ENCODE results near the gene KCNQ1. TPM values are rescaled to one million over a fixed set of nuclear protein-coding genes. Genes with fewer than 3 reads are reported as not detected.

KCNQ1 gene
- total RNA-seq, 1 experiment from 2014 or later: 10.7 TPM

DNA sequence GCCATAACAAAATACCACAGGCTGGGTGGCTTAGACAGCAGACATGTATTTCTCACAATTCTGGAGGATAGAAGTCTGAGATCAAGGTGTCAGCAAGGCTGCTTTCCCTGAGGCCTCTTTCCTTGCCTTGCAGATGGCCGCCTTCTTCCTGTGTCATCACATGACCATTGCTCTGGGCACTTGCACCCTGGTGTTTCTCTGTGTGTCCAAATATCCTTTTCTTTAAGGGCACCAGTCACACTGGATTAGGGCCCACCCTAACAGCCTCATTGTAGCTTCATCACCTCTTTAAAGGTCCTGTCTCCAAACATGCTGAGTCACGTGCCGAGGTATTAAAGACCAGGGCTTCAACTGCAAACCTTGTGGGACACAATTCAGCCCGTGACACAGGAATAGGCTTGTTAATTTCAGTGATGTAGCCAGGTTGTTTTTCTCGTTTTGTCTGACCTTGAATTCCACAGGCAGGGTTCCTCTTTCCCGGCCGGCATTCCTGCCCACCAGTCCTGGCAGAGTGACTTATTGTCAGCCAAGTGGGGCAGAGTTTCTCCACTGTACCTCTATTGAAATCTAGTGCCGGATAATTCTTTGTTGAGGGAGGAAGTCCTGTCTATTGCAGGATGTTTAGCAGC, 154.9 kb downstream of the KCNQ1 start:
- Histone ChIP-seq H3K36me3 (ENCODE audit: control insufficient read depth in 1 of 2, insufficient read depth in 2 of 2, low read length in 2 of 2) (no peaks in the 10 kb centered on the region), H3K27ac (ENCODE audit: low read depth, low read length) (no peak overlapping the region), H3K4me1 (ENCODE audit: control insufficient read depth in 1 of 2, insufficient read depth in 2 of 2, low read length in 2 of 2) (no peaks in the 10 kb centered on the region), H3K9me2 (ENCODE audit: insufficient read depth) (no peaks in the 10 kb centered on the region), H3K27me3 (ENCODE audit: insufficient read depth, low read length) (no peaks in the 10 kb centered on the region), H3K4me2 (ENCODE audit: low read length) (no peak overlapping the region), H2AFZ (ENCODE audit: low read depth, low read length, poor library complexity, severe bottlenecking) (no peak overlapping the region), H3K4me3 (replicated peaks in 1 of 2; ENCODE audit: low read depth in 1 of 2, low read length in 2 of 2) (no peak overlapping the region), H3K79me2 (ENCODE audit: insufficient read depth, low read length) (no peaks in the 10 kb centered on the region), H3K9ac (ENCODE audit: low read length) (no peak overlapping the region), H3K9me3 (ENCODE audit: control insufficient read depth in 1 of 2, insufficient read depth in 1 of 2, low read depth in 1 of 2, low read length in 2 of 2) (peaks cover 0 to 8% of the 10 kb centered on the region in 2 experiments; a peak in 2 of 4 replicates), H4K20me1 (ENCODE audit: insufficient read depth) (no peaks in the 10 kb centered on the region)
- BruUV-seq (replicated peaks): no TSS peak
- DNase-seq (ENCODE audit: low read depth, low spot score) (no peak), ATAC-seq (no peak)
- intact Hi-C loops (cut with micrococcal nuclease): no loop called here
- POLR2A ChIA-PET: no interaction called here
- CTCF ChIA-PET: no interaction called here
- TF ChIP-seq, protein P1, sequence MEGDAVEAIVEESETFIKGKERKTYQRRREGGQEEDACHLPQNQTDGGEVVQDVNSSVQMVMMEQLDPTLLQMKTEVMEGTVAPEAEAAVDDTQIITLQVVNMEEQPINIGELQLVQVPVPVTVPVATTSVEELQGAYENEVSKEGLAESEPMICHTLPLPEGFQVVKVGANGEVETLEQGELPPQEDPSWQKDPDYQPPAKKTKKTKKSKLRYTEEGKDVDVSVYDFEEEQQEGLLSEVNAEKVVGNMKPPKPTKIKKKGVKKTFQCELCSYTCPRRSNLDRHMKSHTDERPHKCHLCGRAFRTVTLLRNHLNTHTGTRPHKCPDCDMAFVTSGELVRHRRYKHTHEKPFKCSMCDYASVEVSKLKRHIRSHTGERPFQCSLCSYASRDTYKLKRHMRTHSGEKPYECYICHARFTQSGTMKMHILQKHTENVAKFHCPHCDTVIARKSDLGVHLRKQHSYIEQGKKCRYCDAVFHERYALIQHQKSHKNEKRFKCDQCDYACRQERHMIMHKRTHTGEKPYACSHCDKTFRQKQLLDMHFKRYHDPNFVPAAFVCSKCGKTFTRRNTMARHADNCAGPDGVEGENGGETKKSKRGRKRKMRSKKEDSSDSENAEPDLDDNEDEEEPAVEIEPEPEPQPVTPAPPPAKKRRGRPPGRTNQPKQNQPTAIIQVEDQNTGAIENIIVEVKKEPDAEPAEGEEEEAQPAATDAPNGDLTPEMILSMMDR (IDR thresholded peaks at IDR 0.05 in 2 of 3, conservative IDR thresholded peaks at IDR 0.05 in 1 of 3; ENCODE audit: borderline replicate concordance in 1 of 3, insufficient read depth in 1 of 3, low read depth in 2 of 3, low read length in 2 of 3): no peak
- no peak for TF ChIP-seq ZFX (IDR thresholded peaks at IDR 0.05)
- TF ChIP-seq YY1 (IDR thresholded peaks at IDR 0.05; ENCODE audit: extremely low read depth, insufficient replicate concordance, low read depth, low read length): no peak
- TF ChIP-seq ELF1 (IDR thresholded peaks at IDR 0.05; ENCODE audit: borderline replicate concordance, low read depth): no peak
- no peak for TF ChIP-seq POLR2A (IDR thresholded peaks at IDR 0.05; ENCODE audit: borderline replicate concordance, extremely low read depth, insufficient read depth, insufficient read length)
- no peak for TF ChIP-seq SRF (IDR thresholded peaks at IDR 0.05; ENCODE audit: low read depth)
- no peak for TF ChIP-seq FOSL1 (IDR thresholded peaks at IDR 0.05; ENCODE audit: low read depth)
- TF ChIP-seq EGR1 (IDR thresholded peaks at IDR 0.05; ENCODE audit: low read depth): no peak
- TF ChIP-seq JUND (IDR thresholded peaks at IDR 0.05): no peak
- TF ChIP-seq, protein P2, sequence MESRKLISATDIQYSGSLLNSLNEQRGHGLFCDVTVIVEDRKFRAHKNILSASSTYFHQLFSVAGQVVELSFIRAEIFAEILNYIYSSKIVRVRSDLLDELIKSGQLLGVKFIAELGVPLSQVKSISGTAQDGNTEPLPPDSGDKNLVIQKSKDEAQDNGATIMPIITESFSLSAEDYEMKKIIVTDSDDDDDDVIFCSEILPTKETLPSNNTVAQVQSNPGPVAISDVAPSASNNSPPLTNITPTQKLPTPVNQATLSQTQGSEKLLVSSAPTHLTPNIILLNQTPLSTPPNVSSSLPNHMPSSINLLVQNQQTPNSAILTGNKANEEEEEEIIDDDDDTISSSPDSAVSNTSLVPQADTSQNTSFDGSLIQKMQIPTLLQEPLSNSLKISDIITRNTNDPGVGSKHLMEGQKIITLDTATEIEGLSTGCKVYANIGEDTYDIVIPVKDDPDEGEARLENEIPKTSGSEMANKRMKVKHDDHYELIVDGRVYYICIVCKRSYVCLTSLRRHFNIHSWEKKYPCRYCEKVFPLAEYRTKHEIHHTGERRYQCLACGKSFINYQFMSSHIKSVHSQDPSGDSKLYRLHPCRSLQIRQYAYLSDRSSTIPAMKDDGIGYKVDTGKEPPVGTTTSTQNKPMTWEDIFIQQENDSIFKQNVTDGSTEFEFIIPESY (IDR thresholded peaks at IDR 0.05; ENCODE audit: extremely low read depth, insufficient replicate concordance, low read length): no peak
- TF ChIP-seq, protein P3, sequence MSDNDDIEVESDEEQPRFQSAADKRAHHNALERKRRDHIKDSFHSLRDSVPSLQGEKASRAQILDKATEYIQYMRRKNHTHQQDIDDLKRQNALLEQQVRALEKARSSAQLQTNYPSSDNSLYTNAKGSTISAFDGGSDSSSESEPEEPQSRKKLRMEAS (IDR thresholded peaks at IDR 0.05): no peak
- TF ChIP-seq, protein P4, sequence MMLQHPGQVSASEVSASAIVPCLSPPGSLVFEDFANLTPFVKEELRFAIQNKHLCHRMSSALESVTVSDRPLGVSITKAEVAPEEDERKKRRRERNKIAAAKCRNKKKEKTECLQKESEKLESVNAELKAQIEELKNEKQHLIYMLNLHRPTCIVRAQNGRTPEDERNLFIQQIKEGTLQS (IDR thresholded peaks at IDR 0.05): no peak
- TF ChIP-seq TCF7L2 (IDR thresholded peaks at IDR 0.05; ENCODE audit: borderline replicate concordance, extremely low read depth, insufficient read depth, insufficient read length): no peak
- no peak for TF ChIP-seq CBX3 (IDR thresholded peaks at IDR 0.05; ENCODE audit: low read depth)
- TF ChIP-seq RAD21 (IDR thresholded peaks at IDR 0.05; ENCODE audit: low read depth): no peak
- TF ChIP-seq POLR2AphosphoS5 (IDR thresholded peaks at IDR 0.05; ENCODE audit: low read depth, low read length): no peak
- TF ChIP-seq SP1 (IDR thresholded peaks at IDR 0.05; ENCODE audit: low read depth): no peak
- RAD21 ChIA-PET (ENCODE audit: low non-redundant PET in 1 of 2, low total read pairs in 2 of 2, uncharacterized antibody in 2 of 2, unreplicated experiment in 2 of 2): no interaction called here
